Glomerular visceral epithelial cell (primary cell): ENCODE results near the gene GAS7.
A peak's percentile ranks its signal among the peaks of the same experiment; 100 is the strongest.

Source experiments
- DNase-seq: peaks from one replicate; pipeline ENCODE4 v3.0.0-alpha.2; 2016; ENCODE audit errors: extremely low spot score

The GAS7 gene

DNA sequence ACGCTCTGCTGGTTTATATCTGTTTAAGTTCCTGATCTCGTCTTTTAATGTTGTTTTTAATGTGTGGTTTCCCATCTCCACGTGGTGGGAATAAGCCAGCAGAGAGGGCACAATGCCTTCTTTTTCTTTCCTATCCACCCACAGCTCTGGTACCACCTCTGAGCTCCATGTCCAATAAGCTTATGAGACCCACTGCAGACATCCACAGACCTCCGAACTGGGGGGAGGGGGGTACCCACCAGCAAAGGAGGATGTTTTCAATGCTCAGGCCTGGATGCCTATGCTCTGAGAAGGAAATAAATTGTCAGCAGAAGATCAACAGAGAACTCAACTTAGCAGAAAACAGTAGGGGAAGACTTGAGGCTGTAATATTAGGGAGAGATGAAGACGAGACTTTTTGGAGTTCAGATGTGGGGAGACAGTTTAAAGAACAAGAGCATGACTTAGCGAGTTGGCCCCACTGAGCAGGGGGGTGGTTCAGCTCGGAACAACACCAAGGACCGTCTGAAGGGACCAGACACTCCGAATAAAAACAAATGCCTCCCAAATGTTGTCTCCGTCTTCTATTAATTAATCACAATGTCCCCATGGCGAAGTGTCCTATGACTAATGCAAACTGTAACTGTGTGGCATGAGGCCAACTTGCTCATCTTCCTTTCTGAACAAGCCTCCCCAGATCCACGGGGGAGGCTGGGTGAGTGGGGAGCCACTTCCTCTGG lies 62.7 kb downstream of the GAS7 start:
- no peak for DNase-seq

DNA sequence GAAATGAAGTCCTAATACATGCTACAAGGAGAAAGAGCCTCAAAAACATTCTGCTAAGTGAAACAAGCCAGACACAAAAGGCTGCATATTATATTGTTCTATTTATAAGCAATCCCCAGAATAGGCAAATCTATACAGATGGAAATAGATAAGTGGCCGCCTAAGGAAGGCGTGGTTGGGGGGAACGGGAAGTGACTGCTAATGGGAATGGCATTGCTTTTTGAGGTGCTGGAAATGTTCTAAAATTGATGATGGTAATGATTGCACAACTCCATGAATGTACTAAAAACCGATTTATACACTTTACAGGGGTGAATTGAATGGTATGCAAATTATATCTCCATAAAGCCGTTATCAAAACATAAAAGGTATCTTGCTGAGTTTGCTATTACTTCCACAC lies 67.7 kb downstream of the GAS7 start:
- no peak for DNase-seq

DNA sequence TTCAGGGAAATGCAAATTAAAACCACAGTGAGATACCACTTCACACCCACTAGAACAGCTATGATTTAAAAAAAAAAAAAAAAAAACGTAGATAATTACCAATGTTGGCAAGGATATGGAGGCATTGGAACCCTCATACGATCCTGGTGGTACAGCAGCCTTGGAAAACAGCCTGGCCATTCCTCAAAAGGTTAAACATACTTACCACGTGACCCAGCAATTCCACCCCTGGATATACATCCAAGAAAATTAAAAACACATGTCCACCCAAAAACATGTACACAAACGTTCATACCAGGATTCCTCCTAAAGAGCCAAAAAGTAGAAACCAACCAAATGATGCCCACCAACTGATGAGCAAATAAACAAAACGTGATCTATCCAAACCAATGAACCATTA lies 68.1 kb downstream of the GAS7 start:
- DNase-seq = no peak

- peak; percentile 37 for DNase-seq
These were observed 70.5 kb downstream of the GAS7 start for GRCh38 chr17:10127819-10128425.

- no peak for DNase-seq
These were observed 71.5 kb downstream of the GAS7 start for GRCh38 chr17:10126616-10127501.

DNA sequence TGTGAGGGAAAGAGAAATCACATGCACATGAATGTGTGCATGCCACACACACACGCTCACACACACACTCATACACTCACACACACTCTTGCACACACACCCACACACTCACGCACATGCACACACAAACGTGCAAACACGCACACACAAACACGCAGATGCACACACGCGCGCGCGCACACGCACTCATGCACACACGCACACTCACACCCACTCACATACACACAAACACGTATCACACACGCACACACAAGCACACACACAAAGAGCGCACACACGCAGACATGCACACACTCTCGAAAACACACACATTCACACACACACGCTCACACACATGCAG lies 72.2 kb downstream of the GAS7 start:
- DNase-seq = no peak

DNA sequence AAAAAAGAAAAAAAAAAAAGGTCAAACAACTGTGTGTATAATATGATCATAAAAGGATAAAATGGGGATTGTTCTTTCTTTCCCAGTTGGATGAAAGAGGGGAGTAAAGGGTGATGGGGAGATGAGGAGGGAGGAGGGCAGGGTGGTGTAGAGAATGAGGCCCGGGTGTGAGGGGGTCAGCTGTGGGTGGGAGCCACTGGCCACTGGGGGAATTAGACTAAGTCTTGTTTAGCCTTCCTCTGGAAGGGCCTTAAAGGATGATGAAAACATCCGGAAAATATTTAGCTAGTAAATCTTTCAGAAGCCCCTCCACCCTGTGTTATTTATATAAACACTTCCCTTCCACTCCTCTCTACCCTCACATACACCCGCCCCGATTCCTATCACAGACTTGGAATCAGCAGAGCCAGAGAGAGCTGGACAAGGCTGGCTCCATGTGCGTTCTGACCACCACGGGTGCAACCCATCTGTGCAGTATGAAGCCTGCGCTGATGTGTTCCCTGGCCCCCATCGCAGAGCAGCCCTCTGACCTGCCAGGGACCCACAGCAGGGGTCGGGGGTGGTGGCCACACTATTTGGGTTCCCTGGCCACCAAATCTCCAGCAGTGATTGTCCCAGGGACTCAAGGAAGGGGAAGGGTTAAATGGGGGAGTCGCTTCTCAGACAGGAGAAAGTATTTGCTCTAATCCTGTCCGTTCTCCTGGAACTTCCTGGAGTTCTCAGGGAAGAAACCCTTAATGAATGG lies 72.7 kb downstream of the GAS7 start:
- DNase-seq = no peak

- DNase-seq = no peak
These were observed 75.3 kb downstream of the GAS7 start for GRCh38 chr17:10123093-10123492.

DNA sequence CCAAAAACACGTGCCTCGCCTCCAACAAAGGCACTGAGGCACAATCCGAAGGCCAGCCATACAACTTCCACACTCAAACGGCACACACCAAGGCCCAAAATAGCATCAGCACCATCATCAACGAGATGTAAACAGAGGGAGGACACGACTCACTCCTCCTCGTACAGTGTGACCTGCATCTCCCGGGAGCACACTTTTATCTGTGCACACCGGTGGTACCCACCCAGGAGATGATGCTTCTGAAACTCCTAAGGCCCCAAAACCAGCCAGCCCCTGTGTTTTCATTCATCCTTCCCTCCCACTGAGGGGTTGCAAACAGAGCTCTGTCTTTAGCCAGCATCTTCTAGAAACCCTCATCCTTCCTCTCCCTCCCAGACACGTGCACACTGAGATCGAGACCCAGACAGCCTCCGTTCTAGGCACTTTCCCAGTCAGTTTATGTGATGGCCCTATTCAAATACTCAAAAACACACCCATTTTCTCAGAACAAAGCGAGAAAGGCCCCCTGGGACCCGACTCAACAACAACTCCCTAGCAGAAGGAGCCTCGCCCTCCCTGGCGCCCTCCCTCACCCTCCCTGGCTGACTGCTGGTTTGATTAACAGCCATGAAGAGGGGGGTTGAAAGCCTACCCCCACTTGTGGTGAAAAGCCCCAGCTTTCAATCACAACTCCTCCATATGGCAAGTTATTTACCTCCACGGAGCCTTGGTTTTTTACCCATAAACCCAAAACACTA lies 76.3 kb downstream of the GAS7 start:
- no peak for DNase-seq

DNA sequence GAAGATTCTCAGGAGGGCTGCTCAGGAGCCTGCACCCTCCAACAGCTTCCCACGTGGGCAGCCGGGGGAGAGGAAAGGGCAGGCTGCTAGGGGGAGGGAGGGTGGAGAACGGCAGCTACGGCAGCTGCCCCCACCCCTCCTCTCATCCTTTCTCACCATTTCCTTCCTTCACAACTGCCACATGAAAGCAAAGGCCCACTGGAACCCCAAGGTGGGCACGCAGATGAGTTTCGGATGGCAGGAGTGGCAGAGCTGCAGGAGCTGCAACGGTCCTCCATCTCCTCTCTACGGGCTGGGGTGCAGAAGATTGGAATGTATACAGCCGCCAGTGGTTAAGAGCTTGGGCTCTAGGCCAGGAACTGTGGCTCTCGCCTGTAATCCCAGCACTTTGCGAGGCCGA lies 77.7 kb downstream of the GAS7 start:
- DNase-seq = no peak

DNA sequence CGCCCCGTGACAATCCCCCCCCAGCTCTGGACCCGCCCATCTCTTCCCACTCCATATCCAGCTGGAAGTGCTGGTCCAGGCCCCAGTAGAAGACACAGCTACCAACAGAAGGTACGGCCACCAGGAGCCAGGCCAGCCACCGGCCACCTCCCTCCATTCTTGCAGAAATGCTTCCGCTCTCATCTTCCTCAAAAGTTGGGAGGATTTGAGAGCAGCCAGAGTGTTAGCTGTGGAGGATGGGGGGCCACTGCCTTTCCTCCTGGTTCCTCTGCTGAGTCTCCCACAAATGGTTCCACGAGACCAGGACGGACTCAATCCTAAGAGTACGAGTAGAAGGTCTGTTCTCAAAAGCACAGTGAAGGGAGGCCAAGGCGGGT lies 78.3 kb downstream of the GAS7 start:
- DNase-seq = no peak

DNA sequence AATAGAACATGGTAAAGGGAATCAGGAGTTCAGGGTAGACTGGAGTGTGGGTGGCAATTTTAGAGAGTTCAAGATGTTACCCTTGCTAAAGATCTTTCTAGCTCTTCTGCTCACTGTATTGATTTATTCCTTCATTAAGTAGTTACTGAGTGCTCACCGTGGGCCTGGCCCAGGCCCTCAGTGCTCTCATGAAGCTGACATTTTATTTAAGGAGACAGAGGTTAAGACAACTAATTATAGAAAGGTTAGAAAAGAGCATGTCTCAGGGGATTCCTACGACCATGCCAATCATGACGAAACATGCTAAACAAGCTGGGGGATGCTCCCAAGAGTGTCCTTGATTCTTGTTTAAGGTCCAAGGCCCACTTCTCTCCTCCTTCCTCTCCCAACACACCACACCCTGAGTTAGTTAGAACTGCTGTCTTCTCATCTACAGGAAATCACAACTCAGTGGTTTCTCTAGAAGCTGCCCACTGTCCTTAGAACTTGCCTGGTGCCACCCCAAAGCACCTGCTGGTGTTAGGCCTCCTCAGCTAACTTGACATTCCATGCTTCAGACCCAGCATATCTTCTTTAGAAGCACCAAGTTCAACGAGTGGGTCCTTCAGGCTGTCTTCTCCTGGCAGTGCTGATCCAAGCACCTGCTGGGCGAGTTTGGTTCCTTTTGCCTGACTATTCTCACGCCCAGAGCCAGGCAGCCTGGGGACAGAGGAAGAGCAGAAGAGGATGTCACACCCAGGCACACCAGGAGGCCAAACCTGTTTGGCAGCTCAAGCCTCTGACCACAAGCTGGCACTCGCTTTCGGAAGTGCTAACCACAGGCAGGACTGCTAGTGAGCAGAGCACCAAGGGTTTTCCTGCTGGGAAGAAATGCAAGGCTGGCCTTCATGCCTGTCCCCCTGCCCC lies 79.0 kb downstream of the GAS7 start:
- DNase-seq = no peak

DNA sequence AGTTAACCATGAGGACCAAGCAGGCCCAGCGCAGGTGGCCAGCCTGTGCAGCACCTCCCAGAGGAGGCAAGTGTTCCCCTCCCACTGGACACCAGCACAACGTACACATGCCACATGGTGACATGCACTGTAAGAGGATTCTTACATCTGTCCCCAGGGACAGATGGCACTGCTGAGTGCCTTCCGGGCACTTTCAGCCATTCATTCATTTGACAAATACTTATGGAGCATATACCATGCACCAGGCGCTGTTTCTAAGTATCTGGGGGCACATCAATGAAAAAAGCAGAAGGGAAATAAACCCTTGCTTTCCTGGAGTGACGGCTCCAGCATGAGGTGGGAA lies 79.6 kb downstream of the GAS7 start:
- no peak for DNase-seq

DNA sequence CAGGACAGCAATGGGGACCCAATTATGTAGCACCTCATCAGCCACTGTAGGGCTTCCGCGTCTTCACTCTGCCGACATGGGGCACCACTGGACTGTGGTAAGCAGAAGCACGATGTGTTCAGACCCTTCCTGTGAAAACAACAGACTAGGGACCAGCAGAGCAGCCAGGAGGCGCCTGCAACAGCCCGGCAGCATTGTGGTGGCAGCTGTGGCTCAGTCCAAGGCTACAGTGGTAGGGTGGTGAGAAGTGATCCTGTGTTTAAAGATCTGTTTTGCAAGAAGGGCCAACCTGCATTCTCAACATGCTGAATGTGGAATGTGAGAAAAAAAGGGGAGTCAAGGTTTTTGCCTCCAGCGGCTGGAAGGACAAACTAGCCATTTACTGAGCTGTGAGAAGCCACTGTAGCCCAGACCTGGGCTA lies 80.8 kb downstream of the GAS7 start:
- no peak for DNase-seq

- no peak for DNase-seq
These were observed 81.5 kb downstream of the GAS7 start for GRCh38 chr17:10116753-10117420.

DNA sequence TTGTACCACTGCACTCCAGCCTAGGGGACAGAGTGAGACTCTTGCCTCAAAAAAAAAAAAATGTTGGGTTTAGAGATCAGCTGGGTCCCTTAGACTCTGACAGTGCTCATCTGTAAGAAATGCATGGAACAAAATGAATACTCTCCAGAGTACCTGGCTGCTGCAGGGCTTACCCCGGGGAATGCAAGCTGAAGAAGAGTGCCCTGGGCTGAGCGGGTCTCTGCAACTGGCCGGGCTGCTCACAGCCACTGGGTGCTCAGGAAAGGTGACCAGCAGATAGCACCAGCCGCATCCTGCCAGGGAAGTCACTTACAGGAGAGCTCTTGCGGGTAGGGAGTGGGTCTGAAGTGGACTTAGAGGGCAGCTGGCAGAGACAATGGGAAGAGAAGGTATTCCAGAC lies 82.1 kb downstream of the GAS7 start:
- no peak for DNase-seq

DNA sequence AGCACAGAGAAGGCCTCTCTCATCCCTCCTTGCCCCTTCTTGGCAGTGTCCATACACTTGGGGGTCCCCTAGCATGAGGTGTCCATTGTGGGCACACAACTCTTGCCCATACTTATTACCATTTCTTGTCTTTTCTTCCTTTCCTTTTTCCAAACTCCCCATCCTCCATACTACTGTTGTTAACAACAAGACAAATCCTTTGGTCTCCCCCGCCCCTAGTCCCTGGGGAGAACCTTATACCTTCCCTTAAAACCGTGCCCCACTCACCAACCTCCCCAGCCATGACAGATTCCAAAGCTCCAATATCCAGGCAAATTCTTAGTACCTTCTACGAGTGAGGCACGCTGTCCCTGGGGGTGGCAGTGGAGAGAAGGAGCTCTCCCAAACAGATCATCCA lies 82.9 kb downstream of the GAS7 start:
- no peak for DNase-seq

- DNase-seq = peak; percentile 33
These were observed 83.4 kb downstream of the GAS7 start for GRCh38 chr17:10114931-10115535.

DNA sequence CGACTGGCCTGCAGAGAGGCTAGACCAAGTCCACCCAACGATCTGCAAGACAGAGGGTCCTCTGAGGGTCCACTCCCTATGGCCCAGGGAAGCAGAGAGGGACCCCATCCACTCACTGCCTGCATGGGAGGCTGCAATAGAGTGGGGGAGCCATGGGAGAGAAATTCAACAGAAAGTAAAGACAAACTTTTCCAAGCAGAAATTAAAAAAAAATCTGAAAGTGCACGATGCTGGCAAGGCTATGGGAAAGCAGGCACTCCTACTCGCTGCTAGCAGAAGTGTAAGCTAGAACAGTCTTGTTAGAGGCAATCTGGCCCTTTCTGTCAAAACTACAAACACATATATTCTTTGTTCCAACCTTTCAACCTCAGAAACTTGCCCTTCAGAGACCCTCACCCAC lies 85.4 kb downstream of the GAS7 start:
- DNase-seq = no peak
